SK-N-SH (cell line): ENCODE results near the gene MRFAP1. TPM values are rescaled to one million over a fixed set of nuclear protein-coding genes. Genes with fewer than 3 reads are reported as not detected.

ENCODE experiments used
- CTCF ChIA-PET: fragments of 300-600, 350-600 bp; formaldehyde crosslinking; extraction: SDS; loops from one replicate; lab custom pipeline; 2021; lab: Yijun Ruan, JAX
- POLR2A ChIA-PET: fragments of 350-600 bp; sonication (Branson Sonifier 250); formaldehyde crosslinking; extraction: SDS; loops from one replicate; lab custom pipeline; 2020; ENCODE audit warnings: antibody characterized with exemption, inconsistent platforms; lab: Yijun Ruan, JAX
- DNase-seq: peaks from one replicate; pipeline ENCODE4 v3.0.0; 2012
- H2AFZ ChIP-seq: fragments of 200-600 bp; sonication (generic); 2 replicates; pipeline ENCODE4 v1.8.1; 2016; ENCODE audit warnings: antibody characterized with exemption, mild to moderate bottlenecking, low read depth
- H3F3A ChIP-seq: fragments of 200-600 bp; sonication (generic); replicated peaks from 2 replicates; pipeline ENCODE3; 2016; ENCODE audit warnings: antibody characterized with exemption, mild to moderate bottlenecking; ENCODE audit not compliant: insufficient read depth
- H3K27ac ChIP-seq, 2 experiments: fragments of 200-500 bp in 1 of 2; fragments of 200-600 bp in 1 of 2; sonication (Bioruptor generic) in 1 of 2; sonication (generic), shearing (Covaris generic) in 1 of 2; 2 replicates each; pipeline versions ENCODE4 v1.5.1 to v1.6.1; 2014 to 2016; ENCODE audit warnings: low read depth in 2 of 2, inconsistent platforms in 1 of 2, low read length in 1 of 2, mild to moderate bottlenecking in 1 of 2, mixed read lengths in 1 of 2
- H3K27me3 ChIP-seq: fragments of 200-600 bp; sonication (generic), shearing (Covaris generic); 2 replicates; pipeline ENCODE4 v1.6.1; 2016; ENCODE audit warnings: mixed run types; ENCODE audit not compliant: insufficient read depth
- H3K36me3 ChIP-seq, 2 experiments: fragments of 200-500 bp in 1 of 2; fragments of 200-600 bp in 1 of 2; sonication (Bioruptor generic) in 1 of 2; sonication (generic) in 1 of 2; replicated peaks in 1 of 2; 2 replicates each; pipeline versions ENCODE3 to v1.5.1; 2014 to 2016; ENCODE audit warnings: low read length in 1 of 2, mild to moderate bottlenecking in 1 of 2; ENCODE audit not compliant: insufficient read depth in 2 of 2, control insufficient read depth in 1 of 2
- H3K4me1 ChIP-seq, 2 experiments: fragments of 200-500 bp in 1 of 2; fragments of 200-600 bp in 1 of 2; sonication (Bioruptor generic) in 1 of 2; sonication (generic), shearing (Covaris generic) in 1 of 2; 2 replicates each; pipeline versions ENCODE4 v1.5.1 to v1.6.1; 2014 to 2016; ENCODE audit warnings: low read depth in 1 of 2, low read length in 1 of 2, mixed run types in 1 of 2; ENCODE audit not compliant: insufficient read depth in 2 of 2, control insufficient read depth in 1 of 2
- H3K4me2 ChIP-seq: fragments of 200-600 bp; sonication (generic), shearing (Covaris generic); 2 replicates; pipeline ENCODE4 v1.6.1; 2017; ENCODE audit warnings: mixed run types
- H3K4me3 ChIP-seq, 2 experiments: fragments of 200-500 bp in 1 of 2; fragments of 200-600 bp in 1 of 2; sonication (Bioruptor generic) in 1 of 2; sonication (generic), shearing (Covaris generic) in 1 of 2; 2 replicates each; pipeline versions ENCODE4 v1.5.1 to v1.8.1; 2014 to 2016; ENCODE audit warnings: low read depth in 2 of 2, inconsistent platforms in 1 of 2, low read length in 1 of 2, mild to moderate bottlenecking in 1 of 2, mixed read lengths in 1 of 2, moderate library complexity in 1 of 2
- H3K79me2 ChIP-seq: fragments of 200-600 bp; sonication (generic); 2 replicates; pipeline ENCODE4 v1.8.1; 2017; ENCODE audit warnings: mild to moderate bottlenecking; ENCODE audit not compliant: insufficient read depth
- H3K9ac ChIP-seq: fragments of 200-600 bp; sonication (generic); 2 replicates; pipeline ENCODE4 v1.6.1; 2017; ENCODE audit warnings: mixed run types
- H3K9me2 ChIP-seq: fragments of 200-600 bp; sonication (generic); 2 replicates; pipeline ENCODE4 v1.6.1; 2017; ENCODE audit warnings: mixed run types
- H3K9me3 ChIP-seq: fragments of 200-600 bp; sonication (generic); 2 replicates; pipeline ENCODE4 v1.6.1; 2017; ENCODE audit warnings: mixed run types, mild to moderate bottlenecking, moderate library complexity
- H4K20me1 ChIP-seq: fragments of 200-600 bp; sonication (generic); 2 replicates; pipeline ENCODE4 v1.6.1; 2017; ENCODE audit warnings: mild to moderate bottlenecking, mixed run types; ENCODE audit not compliant: insufficient read depth
- CHD2 ChIP-seq: fragments of 150-350 bp; IDR thresholded peaks from 2 replicates; pipeline ENCODE4 v1.6.1; 2018; ENCODE audit warnings: low read length; ENCODE audit not compliant: partially characterized antibody
- JUND ChIP-seq: IDR thresholded peaks from 2 replicates; pipeline ENCODE4 v1.4.0; 2012
- MEF2A ChIP-seq: IDR thresholded peaks from 2 replicates; pipeline ENCODE4 v1.4.0; 2012; ENCODE audit warnings: low read depth, borderline replicate concordance
- MXI1 ChIP-seq: IDR thresholded peaks from 2 replicates; pipeline ENCODE4 v1.6.1; 2012; ENCODE audit warnings: mild to moderate bottlenecking, low read depth, low read length, improper control_type of control experiment
- RAD21 ChIP-seq: IDR thresholded peaks from 2 replicates; pipeline ENCODE4 v1.6.1; 2012; ENCODE audit warnings: mild to moderate bottlenecking, low read length
- RCOR1 ChIP-seq: fragments of 150-350 bp; IDR thresholded peaks from 2 replicates; pipeline ENCODE4 v1.6.1; 2017; ENCODE audit warnings: antibody characterized with exemption, low read length
- TAF1 ChIP-seq: IDR thresholded peaks from 2 replicates; pipeline ENCODE4 v1.6.1; 2012; ENCODE audit warnings: low read depth, mild to moderate bottlenecking, low read length, moderate library complexity, borderline replicate concordance
- USF1 ChIP-seq: IDR thresholded peaks from 2 replicates; pipeline ENCODE4 v1.4.0; 2012; ENCODE audit warnings: low read depth, borderline replicate concordance
- WGBS: methylation state at CpG from one replicate; pipeline ENCODE4 v1.1.6; 2017; ENCODE audit warnings: low lambda C conversion rate; 5-methylcytosine and 5-hydroxymethylcytosine counted together
- polyA plus RNA-seq, 3 experiments: library from polyadenylated mRNA; depleted of rRNA; stranded (reverse); fragments of >200 nt; gene quantifications; 2 replicates each; pipeline ENCODE4 v1.2.3, GENCODE V29; 2012
- TF ChIP-seq, protein P1 (sequence below): IDR thresholded peaks from 2 replicates; pipeline ENCODE4 v1.6.1; 2012; ENCODE audit warnings: mild to moderate bottlenecking, low read depth, low read length, moderate library complexity

Gene MRFAP1
- polyA plus RNA-seq, 1 of the 3 experiments (the other 2 are of a cell fraction) = 416 TPM

DNA sequence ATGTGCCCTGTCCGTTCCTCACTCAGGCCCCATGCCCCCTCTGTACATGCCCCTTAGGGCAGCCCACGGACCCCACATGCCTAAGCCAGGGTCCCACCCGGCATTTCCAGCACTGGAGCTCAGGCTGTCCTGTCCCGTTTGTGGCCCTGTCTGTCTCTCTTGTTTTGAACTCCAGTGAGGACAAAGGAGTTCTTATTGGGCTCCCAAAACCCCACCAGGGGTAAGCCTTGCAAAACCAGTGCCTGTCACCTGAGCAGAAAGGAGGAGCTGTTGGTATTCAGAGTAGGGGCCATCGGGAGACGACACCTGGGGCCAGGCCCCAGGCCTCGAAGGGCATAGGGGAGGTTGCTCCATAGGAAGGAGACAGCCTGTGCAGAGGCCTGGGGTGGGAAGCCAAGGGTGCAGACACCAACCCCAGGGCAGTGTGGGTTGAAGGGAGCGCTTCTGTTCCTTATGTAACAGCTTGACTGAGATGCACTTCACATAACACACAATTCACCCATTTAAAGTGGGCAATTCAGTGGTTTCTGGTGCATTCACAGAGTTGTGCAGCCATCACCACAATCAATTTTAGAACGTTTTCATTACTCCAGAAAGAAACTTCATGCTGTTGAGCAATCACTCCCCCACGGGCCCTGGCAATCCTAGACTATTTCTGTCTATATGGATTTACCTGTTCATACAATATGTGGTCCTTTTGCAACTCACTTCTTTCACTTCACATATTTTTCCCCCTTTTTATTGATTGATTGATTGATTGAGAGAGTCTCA, 33.8 kb upstream of the MRFAP1 start (continued):
- TF ChIP-seq USF1 = no peak
- no peak for TF ChIP-seq RCOR1
- TF ChIP-seq CHD2 = no peak
- TF ChIP-seq TAF1 = no peak
- no peak for TF ChIP-seq MEF2A
- TF ChIP-seq RAD21 = no peak
- TF ChIP-seq JUND = no peak
- TF ChIP-seq MXI1 = no peak

DNA sequence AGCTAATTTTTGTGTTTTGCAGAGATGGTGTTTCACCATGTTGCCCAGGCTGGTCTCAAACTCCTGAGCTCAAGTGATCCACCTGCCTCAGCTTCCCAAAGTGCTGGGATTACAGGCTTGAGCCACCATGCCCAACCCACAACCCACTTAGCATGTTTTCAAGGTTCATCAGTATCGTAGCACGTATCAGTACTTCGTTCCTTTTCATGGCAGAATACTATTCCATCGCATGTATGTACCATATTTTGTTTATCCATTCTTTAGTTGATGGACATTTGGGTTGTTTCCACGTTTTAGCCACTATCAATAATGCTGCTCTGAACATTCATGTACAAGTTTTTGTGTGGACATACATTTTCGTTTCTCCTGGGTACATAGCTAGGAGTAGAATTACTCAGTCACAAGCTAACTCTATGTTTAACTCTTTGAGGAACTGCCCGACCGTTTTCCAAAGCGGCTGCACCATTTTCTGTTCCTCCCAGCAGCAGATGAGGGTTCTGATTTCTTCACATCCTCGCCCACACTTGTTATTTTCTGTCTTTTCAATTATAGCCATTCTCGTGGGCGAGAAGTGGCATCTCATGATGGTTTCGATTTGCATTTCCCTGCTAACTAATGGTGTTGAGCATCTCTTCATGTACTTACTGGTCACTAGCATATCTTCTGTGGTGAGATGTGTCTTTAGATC, 33.0 kb upstream of the MRFAP1 start:
- Histone ChIP-seq H3K36me3 (peaks cover 21 to 26% of the 10 kb centered on the region in 2 experiments), H3K4me3 (no peak overlapping the region), H3K9me2 (no peaks in the 10 kb centered on the region), H3K27me3 (no peaks in the 10 kb centered on the region), H2AFZ (no peak overlapping the region), H3K79me2 (no peaks in the 10 kb centered on the region), H4K20me1 (no peaks in the 10 kb centered on the region), H3K9ac (no peak overlapping the region), H3K27ac (no peak overlapping the region), H3K4me2 (no peak overlapping the region), H3F3A (no peaks in the 10 kb centered on the region), H3K4me1 (no peaks in the 10 kb centered on the region), H3K9me3 (peaks cover 8% of the 10 kb centered on the region; the same call in 1 of the 2 replicates)
- ChIA-PET CTCF (interaction anchor here (1.0 kb wide), 1 partner anchor 598 kb away, joined by 3 read pairs; no protein-coding TSS in a partner anchor), POLR2A (no interaction called here)
- TF ChIP-seq, protein P1, sequence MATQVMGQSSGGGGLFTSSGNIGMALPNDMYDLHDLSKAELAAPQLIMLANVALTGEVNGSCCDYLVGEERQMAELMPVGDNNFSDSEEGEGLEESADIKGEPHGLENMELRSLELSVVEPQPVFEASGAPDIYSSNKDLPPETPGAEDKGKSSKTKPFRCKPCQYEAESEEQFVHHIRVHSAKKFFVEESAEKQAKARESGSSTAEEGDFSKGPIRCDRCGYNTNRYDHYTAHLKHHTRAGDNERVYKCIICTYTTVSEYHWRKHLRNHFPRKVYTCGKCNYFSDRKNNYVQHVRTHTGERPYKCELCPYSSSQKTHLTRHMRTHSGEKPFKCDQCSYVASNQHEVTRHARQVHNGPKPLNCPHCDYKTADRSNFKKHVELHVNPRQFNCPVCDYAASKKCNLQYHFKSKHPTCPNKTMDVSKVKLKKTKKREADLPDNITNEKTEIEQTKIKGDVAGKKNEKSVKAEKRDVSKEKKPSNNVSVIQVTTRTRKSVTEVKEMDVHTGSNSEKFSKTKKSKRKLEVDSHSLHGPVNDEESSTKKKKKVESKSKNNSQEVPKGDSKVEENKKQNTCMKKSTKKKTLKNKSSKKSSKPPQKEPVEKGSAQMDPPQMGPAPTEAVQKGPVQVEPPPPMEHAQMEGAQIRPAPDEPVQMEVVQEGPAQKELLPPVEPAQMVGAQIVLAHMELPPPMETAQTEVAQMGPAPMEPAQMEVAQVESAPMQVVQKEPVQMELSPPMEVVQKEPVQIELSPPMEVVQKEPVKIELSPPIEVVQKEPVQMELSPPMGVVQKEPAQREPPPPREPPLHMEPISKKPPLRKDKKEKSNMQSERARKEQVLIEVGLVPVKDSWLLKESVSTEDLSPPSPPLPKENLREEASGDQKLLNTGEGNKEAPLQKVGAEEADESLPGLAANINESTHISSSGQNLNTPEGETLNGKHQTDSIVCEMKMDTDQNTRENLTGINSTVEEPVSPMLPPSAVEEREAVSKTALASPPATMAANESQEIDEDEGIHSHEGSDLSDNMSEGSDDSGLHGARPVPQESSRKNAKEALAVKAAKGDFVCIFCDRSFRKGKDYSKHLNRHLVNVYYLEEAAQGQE = no peak
- WGBS = 87% methylated on average over 13 of the region's 13 CpGs
- DNase-seq = no peak
